ENCODE measurements around the gene CLDN1.

CLDN1 gene, protein sequence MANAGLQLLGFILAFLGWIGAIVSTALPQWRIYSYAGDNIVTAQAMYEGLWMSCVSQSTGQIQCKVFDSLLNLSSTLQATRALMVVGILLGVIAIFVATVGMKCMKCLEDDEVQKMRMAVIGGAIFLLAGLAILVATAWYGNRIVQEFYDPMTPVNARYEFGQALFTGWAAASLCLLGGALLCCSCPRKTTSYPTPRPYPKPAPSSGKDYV

DNA sequence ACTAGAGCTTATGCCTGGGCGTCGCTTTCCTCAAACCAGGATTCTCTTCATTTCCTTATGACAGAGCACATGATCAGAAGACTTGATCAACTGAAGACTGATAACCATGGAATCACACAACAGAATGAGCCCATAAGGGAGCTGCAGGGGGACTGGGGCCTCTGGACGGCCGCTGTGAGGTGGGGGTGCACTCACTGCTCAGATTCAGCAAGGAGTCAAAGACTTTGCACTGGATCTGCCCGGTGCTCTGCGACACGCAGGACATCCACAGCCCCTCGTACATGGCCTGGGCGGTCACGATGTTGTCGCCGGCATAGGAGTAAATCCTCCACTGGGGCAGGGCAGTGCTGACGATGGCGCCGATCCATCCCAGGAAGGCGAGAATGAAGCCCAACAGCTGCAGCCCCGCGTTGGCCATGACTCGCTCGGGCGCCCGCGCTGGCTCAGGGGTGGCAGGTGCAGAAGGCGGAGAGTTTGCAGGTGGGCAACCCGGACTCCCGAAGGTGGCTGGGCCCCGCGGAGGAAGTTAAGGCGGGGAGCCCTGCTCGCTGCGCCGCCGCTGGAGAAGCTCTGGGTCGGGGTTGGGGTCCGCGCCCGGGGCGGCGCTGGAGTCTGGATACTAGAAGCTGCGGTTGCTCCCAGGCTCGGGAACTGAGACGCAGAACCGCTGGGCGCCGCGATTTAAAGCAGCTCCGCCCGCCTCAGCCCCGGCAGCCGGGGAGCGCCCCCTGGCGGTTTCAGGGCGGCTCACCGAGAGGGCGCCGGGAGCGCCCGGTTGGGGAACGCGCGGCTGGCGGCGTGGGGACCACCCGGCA is at the start of gene CLDN1:
TSS of gene CLDN1 (minus strand) at position 658 of the 815 bp plus-strand sequence. CDS start at position 418, 240 bp downstream.
- peak; percentile 61 for DNase-seq

DNA sequence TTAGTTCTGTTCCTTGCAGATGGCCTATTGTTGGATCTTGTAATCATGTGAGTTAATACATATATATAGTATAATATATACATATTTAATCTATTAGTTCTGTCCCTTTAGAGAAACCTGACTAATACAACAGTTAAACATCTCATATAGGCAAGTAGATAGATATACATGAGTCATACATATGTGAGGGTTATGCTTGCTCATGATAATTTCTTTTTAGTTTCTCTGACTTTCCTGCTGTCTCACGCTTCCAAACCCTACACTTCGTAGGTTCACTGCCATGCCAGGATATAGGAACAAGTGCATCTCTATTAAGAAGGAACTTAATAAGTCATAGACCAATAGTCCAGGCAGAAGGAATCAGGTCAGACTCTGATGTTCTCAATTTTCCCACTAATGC is 48.9 kb upstream of the CLDN1 start:
- no peak for DNase-seq

DNA sequence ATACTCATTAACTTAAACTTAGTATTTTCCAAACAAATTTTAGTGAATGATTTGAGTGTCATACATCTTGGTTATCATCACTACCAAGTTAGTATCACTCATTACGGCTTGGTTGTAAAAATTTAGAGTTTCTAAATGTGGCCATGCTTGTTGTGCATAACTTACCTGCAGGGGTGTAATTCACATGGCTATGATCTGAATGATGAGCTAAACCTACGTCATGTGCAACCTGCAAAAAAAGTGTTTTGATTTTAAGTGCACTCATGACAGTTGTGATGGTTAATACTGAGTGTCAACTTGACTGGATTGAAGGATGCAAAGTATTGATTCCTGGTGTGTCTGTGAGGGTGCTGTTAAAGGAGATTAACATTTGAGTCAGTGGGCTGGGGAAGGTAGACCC is 48.1 kb upstream of the CLDN1 start:
- DNase-seq: no peak

DNA sequence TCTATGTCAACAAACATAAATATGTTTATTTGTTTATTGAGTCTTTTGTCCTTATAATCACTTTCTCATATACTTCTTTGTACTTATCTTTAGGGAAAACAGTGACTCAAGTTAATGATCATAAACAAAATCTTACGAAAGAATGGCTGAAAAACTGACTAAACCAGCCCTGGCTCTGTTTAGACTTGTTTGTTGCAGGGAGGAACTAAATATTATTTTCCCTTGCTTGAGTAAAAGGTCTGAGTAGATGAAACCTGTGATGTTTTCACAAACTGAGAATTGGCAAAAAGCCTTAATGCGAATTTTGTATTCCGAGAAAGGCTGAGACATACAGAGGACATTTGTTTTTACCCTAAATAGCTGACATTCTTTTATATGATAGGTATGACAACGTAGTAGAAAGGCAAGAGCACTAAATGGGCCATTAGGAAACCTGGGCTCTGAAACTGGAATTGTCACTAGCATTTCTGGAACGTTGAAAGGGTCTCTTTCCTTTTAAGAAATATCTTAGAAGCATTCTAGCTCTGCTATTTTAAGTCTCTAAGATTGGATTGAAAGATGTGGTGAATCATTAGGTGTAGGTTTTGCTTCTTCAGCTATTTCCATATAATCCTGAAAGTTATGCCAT is 47.5 kb upstream of the CLDN1 start:
- no peak for DNase-seq

DNA sequence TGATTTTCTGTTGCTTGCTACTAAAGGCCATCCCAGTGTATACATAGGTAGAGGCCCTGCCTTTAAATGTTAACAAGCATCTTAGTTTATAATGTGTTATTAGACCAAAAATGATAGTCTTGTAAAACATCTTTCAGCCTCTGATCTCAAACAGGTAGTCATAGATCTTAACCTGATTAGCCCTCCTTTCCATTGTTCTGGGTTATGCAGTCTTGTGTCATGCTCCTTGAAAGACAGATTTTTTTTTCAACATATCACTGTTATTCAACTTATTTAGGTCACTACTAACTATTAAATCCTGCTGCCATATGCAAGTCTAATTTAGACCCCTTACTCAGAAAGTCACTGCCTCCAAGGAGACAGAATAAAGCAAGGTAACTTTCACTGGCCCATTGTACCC is 46.6 kb upstream of the CLDN1 start:
- no peak for DNase-seq

DNA sequence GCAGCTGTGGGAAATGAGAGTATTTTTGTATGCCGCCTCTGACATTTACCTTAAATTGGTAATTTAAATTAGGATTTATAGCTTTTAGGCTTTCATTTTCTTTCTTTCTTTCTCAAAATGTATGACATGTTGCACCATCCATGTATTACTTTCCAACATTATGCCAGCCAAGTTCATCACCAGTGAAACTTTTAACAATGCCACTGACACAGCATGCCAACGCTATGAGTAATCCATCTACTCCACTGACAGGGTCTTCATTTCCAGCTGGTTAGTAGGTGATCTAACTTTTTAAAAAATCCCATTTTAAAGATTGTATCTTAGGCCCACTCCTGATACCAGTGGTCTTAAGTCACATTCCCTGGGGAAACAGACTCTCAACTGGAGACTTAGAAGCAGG is 43.9 kb upstream of the CLDN1 start:
- DNase-seq: no peak

DNA sequence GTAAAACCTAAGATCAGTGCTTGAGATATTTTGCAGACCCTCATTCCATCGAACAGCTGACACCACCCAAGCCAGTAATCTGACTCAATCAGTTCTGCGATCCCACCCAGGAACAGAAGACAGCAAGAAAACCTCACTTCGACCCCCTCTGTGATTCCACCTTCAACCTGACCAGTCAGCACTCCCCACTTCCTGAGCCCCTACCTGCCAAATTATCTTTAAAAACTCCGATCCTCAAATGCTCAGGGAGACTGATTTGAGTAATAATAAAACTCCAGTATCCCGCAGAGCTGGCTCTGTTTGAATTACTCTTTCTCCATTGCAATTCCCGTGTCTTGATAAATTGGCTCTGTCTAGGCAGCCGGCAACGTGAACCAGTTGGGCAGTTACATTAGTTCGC is 40.0 kb upstream of the CLDN1 start:
- DNase-seq: no peak

DNA sequence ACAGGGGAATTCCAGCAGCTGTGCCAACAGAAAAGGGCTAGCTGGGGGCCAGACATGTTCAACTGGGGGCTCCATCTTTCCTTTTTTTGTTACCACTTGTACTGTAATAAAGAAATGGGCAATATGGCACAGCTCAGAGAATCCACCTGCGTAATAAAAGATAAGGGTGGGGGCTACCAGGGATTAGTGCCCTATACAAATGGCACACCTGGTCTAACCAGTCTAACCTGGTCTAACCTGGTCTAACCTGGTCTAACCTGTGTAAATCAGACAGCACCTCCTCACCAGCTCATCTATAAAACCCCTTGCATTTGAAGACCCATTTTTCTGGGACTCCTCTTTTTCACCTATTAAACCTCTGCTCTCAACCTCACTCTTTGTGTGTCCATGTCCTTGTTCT is 39.5 kb upstream of the CLDN1 start:
- no peak for DNase-seq

DNA sequence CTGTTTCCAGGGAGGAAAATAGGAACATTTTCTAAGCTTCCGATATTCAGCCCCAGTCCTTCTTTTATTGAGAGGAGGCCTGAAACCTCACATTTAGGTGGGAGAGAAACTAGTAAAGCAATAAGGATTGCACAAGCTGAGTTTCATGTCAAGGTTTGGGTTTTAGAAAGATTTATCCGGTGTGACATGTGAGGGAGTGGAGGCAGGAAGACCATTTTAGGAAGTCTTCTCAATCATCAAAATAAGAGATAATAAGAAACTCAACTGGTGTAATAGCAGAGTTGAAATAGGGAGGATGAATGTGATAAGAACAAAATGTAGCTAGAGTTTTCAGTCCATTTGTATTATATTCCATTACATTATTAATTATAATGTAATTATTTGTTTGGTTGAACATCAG is 38.0 kb upstream of the CLDN1 start:
- no peak for DNase-seq

DNA sequence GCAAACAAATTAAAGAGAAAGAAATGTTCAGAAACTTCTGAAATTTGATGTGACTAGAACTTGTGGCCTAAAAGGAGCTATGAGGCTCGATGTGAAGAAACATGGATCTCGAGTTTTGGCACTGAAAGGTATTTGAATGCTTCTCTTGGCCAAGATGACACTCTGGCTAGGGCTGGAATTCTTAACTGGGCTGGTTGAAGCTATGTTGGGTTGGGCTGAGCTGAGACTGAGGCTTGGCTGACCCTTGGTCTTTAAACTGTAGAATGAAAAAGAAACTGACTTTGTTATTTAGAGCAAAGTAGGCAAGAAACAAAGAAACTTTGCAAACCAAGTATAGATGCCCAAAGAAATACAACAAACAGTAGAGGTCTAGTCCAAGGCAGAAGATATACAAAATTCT is 37.6 kb upstream of the CLDN1 start:
- DNase-seq: no peak

DNA sequence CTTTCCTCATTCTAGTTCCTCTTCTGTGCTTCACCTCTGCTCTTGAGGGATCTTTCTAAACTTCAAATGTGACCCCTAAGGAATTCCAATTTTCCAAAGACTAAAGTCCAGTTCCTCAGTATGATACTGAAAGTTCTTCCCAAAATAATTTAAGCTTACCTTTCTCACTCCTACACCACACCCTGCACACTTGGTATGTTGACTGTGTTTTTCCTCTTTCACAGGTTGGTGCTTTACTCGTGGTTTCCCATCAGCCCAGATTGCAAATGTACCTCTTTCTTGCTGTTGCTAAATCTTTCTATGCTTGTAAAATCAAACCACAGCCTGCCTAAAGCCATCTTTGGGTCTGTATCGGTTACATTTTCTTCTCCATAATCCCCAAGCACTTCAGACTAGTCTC is 35.2 kb upstream of the CLDN1 start:
- DNase-seq: no peak

DNA sequence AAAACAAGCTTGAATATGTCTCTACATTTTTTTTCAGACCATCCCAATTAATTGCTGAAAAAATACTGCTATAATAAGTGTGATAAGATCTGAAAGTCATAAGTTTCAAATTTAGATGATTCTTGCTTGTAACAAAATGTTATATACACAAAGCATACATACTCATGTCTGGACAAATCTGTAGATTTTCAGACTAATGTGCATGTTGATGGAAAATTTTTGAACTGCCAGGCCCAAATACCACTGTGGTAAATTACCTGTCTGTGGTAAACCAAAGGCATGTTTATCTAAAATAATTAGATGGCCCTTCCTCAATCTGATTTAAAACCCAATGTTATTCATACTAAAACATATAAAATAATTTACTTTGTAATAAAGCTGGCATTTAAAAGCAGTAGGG is 34.0 kb upstream of the CLDN1 start:
- no peak for DNase-seq

DNA sequence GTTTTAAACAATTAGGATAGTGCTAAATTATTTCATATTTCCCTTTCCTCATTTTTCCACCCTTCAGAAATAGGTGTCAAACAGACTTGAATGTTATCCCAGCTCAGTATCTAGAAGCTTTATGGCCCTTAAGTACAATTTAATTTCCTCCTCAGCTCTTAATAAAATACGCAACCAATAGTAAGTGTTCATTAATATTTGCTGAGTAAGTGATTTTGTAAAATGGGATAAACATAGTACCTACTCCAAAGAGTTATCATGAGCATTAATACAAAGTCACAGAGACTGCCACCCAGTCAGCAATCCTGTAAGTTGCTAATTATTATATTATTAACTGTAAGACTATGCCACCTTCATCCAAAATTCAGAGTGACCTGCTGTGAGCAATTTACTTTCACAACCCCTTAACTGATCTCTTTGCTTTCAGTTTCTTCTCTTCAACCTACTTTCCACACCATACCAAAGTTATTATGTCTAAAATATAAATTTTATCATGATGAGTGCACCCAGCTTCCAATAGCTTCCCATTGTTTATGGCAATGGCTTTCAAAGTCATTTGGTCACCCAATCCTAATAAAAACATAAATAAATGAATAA is 30.7 kb upstream of the CLDN1 start:
- no peak for DNase-seq

DNA sequence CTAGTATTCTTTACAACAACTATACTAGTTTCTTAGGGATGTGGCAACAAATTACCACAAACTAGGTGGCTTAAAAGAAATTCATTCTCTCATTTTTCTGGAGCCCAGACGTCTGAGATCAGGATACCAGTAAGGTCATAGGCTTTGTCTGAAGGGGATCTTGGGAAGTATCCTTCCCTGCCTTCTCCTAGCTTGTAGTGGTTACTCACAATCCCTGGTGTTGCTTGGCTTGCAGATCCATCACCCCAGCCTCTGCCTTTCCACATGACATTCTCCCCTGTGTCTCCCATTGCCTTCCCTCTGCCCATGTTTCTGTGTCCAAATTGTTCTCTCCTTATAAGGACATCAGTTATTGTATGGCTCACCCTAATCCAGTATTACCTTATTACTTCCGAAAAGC is 24.3 kb upstream of the CLDN1 start:
- no peak for DNase-seq

DNA sequence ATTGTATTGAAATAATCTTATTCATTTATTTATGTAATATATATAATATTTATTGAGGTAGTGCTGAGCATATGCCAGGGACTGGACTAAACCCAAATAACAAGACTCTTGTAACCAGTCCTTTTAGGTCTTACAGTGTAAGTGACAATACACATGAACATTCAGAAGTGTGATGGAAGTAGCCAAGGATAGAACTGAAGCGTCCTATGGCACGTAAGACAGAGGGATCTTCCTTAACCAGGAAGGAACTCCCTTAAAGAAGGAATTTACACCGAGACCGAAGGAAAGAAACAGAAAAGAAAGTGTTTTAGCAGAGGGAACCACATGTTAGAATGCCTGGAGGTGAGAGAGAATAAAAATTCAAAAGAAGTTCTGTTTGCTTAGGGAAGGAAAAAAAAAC is 23.6 kb upstream of the CLDN1 start:
- DNase-seq: no peak

DNA sequence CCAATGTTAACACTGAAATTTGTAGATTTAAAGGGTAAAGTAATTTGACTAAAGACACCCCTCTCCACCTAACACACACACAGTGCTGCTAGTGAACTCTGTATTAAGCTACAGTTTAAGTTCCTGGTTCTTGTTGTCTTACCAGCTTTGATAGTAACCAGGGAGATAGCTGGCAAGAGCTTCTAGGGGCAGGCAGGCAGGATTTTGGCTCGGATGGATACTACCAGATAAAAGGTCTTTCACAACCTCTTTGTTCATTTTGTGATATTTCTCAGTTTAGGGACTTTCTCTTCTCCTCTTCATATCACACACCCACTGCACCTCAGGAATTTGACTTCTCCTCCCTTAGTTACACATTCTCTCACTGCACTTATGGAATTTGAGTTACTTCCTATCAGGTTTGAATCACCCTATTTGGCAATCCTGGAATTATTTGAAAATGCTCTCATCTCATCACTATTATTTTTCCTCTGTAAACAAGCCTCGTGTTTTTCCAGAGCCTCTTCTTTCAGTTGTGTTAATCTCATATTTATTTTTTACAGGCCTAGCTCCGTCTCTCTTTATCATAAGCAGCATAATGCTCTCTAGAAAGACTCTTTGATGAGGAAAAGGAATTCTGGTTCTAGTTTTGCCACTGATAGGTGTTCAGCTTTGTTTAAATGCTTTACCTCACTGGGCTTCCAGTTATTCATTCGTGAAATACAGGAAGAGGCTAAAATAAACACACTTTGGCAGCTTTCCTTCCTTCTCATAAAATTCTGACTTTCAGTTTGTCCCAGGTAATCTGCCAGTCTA is 23.0 kb upstream of the CLDN1 start:
- no peak for DNase-seq

DNA sequence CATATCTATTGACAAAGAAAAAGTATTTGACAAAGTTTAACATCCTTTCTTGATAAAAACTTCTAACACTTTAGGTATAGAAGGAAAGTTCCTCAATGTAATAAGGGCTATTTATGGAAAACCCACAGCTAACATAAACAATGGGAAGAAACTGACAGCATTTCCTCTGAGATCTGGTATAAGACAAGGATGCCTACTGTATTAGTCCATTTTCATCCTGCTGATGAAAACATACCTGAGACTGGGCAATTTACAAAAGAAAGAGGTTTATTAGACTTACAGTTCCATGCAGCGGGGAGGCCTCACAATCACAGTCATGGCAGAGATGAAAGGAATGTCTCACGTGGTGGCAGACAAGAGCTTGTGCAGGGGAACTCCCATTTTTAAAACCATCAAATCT is 17.8 kb upstream of the CLDN1 start:
- no peak for DNase-seq

DNA sequence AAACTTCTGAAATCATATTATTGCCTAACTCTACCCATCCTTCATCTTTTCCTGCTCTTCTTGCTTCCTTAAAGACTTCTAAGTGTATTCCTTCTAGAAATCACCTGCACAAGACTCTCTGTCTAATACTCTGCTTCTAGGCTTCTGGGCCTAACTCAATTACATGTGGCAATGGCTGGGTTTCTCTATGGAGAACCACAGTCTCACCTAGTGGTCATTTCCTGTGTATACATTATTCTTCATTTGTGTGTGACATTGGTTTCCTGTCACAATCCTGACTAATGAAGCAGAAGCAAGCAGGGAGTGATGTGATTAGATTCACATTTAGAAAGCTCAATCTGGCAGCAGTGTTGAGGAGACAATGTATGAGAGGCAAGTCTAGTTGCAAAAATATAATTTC is 16.9 kb upstream of the CLDN1 start:
- no peak for DNase-seq

DNA sequence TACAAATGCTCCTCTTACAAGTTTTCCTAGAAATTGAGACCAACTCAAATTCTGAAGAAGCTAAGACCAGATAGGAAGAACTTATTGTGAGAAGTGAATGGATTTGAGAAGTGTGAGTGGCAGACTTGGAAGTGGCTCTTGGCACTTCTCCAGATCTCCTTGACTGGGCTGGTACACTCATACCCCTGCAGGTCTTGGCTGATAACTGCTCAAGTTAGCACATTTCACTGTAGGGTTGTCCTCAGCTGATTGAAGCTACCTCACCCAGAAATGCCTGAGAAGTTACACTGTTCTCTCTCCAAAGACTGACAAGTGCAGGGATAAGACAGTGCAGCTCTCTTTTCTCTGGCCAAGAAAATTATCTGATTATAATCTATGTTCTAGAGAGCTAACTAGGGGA is 16.5 kb upstream of the CLDN1 start:
- DNase-seq: no peak

DNA sequence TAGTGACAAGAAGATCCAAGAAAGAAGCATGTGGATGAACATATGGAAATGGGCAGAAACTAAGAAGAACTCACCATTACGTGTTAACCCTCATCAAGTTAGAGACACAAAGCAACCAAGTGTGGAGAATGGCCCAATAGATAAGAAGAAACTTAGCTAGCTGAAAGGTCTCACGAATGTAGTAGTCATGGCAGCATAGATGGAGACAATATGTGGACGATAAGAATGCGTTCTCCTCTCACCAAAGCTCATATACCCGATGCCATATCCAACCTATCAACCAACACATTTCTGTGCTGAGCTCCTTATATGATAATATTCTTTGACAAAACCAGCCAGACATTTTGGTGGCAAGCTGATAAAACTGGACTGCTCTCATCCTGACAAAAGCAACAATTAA is 15.1 kb upstream of the CLDN1 start:
- DNase-seq: no peak

DNA sequence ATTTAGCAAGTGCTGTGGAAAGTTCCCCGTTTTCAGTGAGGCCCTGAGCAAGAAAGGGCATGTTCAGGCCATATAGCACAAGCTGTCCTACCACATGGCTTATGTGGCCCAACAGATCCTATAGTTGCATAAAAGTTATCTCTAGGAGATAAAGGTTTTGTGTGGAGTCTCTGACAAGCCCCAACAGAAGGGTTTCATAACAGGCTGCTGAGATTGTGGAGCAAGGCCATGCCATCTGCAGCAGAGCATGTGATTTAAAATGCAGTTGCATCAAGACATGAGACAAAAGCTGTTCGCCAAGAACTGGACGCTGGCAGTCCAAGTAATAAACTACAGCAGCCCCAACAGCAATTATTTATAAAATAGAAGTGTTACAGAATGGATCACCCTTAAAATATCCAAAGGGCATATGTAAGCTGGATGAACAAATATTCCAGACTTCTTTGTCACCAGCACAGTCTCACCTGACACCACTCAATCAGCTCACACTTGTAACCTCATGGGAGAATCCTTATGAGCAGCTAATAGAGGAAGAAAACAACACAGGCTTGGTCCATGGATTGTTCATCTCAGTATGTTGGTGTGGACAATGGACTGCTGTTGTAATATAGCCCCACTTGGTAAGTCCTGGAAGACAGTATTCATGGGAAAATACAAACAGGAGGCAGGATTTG is 14.4 kb upstream of the CLDN1 start:
- DNase-seq: no peak

DNA sequence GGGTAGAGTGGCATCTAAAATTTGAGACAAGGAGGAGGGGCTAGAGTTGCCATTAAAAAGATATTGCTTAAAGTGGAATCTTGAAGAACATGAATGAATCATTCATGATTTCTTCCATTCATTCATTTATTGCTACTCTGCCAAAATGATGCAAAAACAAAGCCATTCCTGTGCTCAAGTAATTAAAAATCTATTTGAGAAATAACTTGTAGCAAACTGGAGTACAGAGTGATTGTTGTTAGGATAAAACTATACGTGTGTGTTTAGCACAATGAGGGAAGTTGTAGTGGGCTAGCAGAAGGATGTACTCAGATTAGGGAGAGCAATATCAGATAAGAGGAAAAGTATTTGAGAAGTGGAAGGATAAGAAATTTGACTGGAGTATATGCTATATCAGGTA is 11.7 kb upstream of the CLDN1 start:
- no peak for DNase-seq
